AG09319 (cell line): ENCODE data around the gene SNED1.

Source experiments
- DNase-seq: peaks from one replicate; pipeline ENCODE4 v3.0.0-alpha.2; 2010; ENCODE audit warnings: low read depth; ENCODE audit errors: extremely low read depth
- TF ChIP-seq, protein P1 (sequence below): IDR thresholded peaks from 2 replicates; pipeline ENCODE4 v1.5.1; 2011; ENCODE audit warnings: low read depth, mild to moderate bottlenecking, inconsistent platforms, low read length, moderate library complexity

SNED1 gene

DNA sequence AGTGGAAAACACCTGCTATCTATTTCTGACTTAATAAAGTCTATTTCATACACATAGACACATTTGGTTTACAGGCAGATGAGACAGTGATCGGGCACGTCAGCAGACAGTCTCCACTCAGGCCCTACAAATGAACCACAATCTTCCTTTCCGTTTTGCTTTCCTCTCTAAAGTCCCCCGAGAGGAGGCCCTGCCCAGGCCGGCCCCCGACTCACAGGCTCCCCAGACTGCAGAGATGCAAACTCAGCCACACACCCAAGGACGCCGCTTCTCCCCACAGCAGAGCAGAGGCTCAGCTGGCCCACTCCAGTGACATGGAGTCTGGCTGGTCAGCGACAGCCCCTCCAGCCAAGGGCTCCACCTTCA is 113.0 kb downstream of the SNED1 start:
- TF ChIP-seq, protein P1, sequence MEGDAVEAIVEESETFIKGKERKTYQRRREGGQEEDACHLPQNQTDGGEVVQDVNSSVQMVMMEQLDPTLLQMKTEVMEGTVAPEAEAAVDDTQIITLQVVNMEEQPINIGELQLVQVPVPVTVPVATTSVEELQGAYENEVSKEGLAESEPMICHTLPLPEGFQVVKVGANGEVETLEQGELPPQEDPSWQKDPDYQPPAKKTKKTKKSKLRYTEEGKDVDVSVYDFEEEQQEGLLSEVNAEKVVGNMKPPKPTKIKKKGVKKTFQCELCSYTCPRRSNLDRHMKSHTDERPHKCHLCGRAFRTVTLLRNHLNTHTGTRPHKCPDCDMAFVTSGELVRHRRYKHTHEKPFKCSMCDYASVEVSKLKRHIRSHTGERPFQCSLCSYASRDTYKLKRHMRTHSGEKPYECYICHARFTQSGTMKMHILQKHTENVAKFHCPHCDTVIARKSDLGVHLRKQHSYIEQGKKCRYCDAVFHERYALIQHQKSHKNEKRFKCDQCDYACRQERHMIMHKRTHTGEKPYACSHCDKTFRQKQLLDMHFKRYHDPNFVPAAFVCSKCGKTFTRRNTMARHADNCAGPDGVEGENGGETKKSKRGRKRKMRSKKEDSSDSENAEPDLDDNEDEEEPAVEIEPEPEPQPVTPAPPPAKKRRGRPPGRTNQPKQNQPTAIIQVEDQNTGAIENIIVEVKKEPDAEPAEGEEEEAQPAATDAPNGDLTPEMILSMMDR: no peak
- DNase-seq: no peak

DNA sequence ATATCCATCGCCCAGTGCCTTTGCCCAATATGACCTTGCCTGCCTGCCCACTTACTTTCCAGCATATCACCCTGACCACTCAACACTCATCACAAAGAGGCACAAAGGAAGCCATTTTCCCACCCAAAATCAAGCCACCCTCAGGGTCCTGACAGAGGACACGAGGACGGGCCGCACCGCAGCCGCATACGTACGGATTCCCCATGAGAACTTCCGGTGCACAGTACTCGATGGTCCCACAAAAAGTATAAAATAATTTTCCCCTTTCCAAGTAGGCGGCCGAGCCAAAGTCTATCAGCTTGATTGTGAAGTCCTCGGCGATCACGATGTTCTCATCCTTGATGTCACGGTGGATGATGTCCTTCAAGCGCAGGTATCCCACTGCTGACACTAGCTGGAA is 113.6 kb downstream of the SNED1 start:
- TF ChIP-seq, protein P1: no peak

DNA sequence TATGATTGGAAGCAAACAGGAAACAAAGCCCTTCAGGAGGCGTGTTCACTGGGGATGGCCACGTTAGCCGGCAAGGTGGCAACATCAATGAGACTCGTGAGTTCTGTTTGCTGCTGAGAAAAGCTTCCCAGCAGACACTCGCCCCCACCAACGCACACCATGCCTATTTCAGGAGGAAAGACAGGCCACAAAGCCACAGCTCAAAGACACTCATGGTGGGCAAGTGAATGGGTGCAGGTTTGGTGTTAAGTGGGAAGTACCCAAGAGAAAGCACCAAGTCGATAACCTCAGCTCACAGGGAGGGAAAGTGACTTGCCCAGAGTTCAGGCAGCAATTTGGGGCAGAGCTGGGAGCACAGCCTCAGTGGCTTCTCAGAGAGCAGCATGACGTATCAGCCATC is 114.2 kb downstream of the SNED1 start:
- TF ChIP-seq, protein P1: no peak
- no peak for DNase-seq

More for the DNA sequence above, 113.6 kb downstream of the SNED1 start:
- DNase-seq: no peak

DNA sequence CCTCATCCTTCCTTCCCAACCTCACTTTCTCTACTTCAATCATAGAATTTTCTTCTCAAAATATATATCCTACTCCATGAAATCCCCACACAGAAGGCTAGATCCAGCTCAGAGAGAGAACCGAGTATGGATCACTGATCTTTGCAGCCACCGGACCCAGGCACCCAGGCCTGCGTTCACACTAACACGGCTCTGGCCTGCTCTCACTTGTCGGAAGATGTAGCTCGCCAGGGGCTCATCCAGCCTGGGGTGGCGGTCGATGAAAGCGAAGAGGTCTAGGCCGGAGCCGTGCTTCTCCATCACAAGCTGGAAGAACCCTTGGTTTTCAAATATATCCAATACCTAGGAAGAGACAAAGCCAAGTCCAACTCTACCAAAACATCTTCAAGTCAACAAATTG is 116.4 kb downstream of the SNED1 start:
- no peak for DNase-seq
- TF ChIP-seq, protein P1: no peak

DNA sequence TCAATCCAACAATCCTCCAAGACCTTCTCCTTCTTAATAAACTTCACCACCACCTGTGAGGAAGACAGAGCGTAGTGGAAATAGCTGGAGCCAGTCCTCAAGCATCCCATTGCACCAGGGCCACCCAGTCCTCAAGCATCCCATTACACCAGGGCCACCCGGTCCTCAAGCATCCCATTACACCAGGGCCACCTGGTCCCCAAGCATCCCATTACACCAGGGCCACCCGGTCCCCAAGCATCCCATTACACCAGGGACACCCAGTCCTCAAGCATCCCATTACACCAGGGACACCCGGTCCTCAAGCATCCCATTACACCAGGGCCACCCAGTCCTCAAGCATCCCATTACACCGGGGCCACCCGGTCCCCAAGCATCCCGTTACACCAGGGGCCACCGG is 116.9 kb downstream of the SNED1 start:
- TF ChIP-seq, protein P1: no peak
- no peak for DNase-seq

DNA sequence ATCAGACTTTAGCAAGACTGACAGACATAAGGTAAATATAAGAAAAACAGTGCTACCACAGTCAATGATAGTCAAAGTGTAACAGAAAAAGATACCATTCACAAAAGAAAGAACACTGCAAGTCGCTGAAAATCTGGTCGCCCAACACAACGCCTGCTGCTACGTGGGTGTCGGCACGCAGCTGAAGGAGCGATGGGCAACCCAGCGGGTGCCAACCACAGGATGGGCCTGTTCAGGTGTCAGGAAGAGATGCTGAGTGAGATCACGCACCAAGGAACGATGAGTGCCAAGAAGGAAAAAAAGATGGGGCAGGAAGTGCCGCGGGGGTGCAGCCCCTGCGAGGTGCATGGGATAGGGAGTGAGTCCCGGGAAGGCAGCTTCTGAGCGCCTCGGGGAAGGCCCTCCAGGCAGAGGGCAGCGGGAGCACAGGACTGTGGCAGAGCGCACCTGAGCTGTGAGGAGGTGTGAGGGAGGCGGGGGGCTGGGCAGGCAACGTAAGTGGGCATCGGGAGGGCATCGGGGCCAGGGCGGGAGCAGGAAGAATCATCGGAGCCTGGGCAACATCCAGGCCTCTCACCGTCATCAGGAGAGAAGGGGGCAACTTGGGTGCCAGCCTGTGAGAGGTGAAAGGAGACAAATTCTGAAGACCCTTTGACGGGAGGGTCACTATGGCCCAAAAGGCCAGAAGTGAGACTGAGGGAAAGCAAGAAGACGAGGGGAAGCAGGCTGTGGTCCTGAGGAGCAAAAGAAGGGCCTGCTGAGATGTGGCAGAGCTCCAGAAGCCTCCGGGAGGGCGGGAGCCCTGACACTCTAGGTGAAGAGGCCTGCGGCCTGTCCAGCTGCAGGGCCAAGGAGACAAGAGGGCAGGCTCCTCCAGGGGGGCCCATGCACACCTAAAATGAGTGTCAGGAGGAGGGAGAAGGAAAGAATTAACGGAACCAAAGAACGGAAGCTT is 118.5 kb downstream of the SNED1 start:
- TF ChIP-seq, protein P1: no peak
- DNase-seq: no peak

DNA sequence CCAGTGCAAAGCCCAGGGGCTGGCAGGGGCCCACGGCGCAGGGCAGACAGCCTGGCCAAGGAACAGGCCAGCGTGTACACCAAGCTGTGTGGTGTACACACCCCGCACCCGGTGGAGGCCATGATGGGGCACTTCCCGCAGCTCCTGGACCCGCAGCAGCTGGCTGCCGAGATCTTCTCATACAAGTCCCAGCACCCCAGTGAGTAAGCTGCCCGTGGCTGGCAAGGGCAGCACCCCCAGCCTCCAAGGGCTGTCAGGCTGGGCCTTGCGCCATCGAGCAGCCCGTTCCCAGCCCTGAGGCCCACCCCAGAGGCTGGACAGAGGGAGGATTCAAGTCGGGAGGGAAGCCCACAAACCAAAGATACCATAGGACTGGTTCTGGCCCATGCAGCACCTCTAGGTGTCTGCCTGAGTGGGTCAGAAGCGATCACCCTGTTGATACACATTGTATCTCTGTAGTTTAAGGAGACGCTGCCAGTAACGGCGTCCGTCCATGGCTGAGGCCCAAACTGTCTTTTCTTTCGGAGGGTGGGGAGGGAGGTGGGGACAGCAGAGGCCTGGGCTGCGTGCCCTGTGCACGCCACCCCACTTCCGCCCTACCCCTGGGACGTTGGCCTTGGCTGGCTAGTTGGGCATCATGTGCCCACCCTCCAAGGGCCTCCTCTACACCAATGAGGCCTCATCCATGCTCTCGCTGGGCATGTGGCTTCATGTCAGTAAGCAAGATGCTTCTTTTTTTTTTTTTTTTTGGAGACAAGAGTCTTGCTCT is 120.5 kb downstream of the SNED1 start:
- no peak for DNase-seq
- TF ChIP-seq, protein P1: no peak
